ENCODE measurements around the gene NR3C1.
"Not testable (repeated sequence)": the region's sequence is repeated elsewhere in the genome, so short reads cannot be mapped to it uniquely, and the experiment has no call there.

The NR3C1 gene

GRCh38 chr5:143336485-143336884, 67.0 kb downstream of the NR3C1 start:
- DNase-seq (ENCODE audit: low spot score), result no peak

GRCh38 chr5:143334903-143335302, 68.6 kb downstream of the NR3C1 start:
- DNase-seq (ENCODE audit: low spot score), result no peak

GRCh38 chr5:143334380-143334779, 69.1 kb downstream of the NR3C1 start:
- DNase-seq (ENCODE audit: low spot score), result not testable (repeated sequence)

- no peak for DNase-seq (ENCODE audit: low spot score)
Observed at GRCh38 chr5:143331956-143332355, 71.5 kb downstream of the NR3C1 start.

- no peak for DNase-seq (ENCODE audit: low spot score)
Observed at GRCh38 chr5:143329843-143330242, 73.6 kb downstream of the NR3C1 start.

GRCh38 chr5:143328589-143329220, 74.8 kb downstream of the NR3C1 start:
- DNase-seq (ENCODE audit: low spot score), result no peak

- not testable (repeated sequence) for DNase-seq (ENCODE audit: low spot score)
Observed at GRCh38 chr5:143325086-143325485, 78.4 kb downstream of the NR3C1 start.

GRCh38 chr5:143322931-143323630, 80.4 kb downstream of the NR3C1 start:
- not testable (repeated sequence) for DNase-seq (ENCODE audit: low spot score)

- no peak for DNase-seq (ENCODE audit: low spot score)
Observed at GRCh38 chr5:143322176-143322575, 81.3 kb downstream of the NR3C1 start.

GRCh38 chr5:143319437-143320227, 83.9 kb downstream of the NR3C1 start:
- no peak for DNase-seq (ENCODE audit: low spot score)

GRCh38 chr5:143318833-143319232, 84.7 kb downstream of the NR3C1 start:
- DNase-seq (ENCODE audit: low spot score), result no peak

GRCh38 chr5:143318270-143318669, 85.2 kb downstream of the NR3C1 start:
- DNase-seq (ENCODE audit: low spot score), result no peak

- no peak for DNase-seq (ENCODE audit: low spot score)
Observed at GRCh38 chr5:143316844-143317631, 86.4 kb downstream of the NR3C1 start.

GRCh38 chr5:143316337-143316736, 87.1 kb downstream of the NR3C1 start:
- no peak for DNase-seq (ENCODE audit: low spot score)

- no peak for DNase-seq (ENCODE audit: low spot score)
Observed at GRCh38 chr5:143315929-143316328, 87.6 kb downstream of the NR3C1 start.

GRCh38 chr5:143315214-143315613, 88.3 kb downstream of the NR3C1 start:
- DNase-seq (ENCODE audit: low spot score), result no peak

GRCh38 chr5:143314659-143315058, 88.8 kb downstream of the NR3C1 start:
- no peak for DNase-seq (ENCODE audit: low spot score)

GRCh38 chr5:143314099-143314498, 89.4 kb downstream of the NR3C1 start:
- no peak for DNase-seq (ENCODE audit: low spot score)

- no peak for DNase-seq (ENCODE audit: low spot score)
Observed at GRCh38 chr5:143313298-143313852, 90.1 kb downstream of the NR3C1 start.

GRCh38 chr5:143312822-143313221, 90.7 kb downstream of the NR3C1 start:
- DNase-seq (ENCODE audit: low spot score), result no peak

- DNase-seq (ENCODE audit: low spot score), result no peak
Observed at GRCh38 chr5:143311955-143312354, 91.5 kb downstream of the NR3C1 start.

- DNase-seq (ENCODE audit: low spot score), result no peak
Observed at GRCh38 chr5:143311428-143311827, 92.1 kb downstream of the NR3C1 start.

Data from ecto neural progenitor cell (in vitro differentiated cells).